ENCODE results near the gene PROK2. TPM values are rescaled to one million over a fixed set of nuclear protein-coding genes. Genes with fewer than 3 reads are reported as not detected.

The PROK2 gene
- total RNA-seq, 1 donor from 2014 or later, result 3.0 TPM

DNA sequence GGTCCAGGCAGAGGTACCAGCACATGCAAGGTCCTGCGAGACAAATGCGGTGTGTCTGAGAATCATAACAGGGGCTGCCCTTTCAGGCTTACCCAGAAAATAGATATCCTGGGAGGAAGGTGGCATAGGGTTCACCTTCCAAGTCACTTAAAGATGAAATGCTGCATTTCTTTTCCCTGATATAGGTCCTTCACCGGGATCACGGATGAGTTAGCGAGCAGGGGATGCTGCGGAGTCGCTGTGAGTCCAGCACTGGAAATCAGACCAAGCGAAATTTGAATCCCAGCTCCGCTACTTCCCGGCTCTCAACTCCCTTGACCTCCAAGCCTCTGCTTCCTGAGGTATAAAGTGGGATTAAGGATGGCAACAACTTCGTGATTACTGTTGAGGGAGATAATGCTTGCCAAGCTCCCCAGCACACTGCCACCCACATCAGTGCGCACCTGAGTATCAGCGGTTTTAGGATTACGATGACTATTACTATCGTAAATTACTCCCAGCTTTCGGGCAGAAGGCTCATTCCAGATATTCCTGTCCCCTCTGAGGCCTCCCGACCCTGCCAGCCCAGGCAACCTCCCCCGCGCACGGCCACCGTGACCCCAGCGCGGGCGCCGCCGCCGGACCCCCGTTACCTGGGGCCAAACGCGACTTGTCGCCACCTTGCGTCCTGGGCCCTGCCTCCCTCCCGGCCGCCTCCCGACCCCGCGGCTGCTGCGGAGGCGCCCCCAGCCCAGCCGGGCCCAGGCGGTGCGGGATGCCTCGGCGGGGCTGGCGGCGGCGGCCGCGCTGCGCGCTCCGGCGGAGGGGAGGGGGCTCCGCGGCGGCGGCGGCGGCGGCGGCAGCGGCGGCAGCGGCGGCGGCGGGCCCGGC lies 31.9 kb downstream of the PROK2 start:
- ATAC-seq (no peak), DNase-seq (ENCODE audit: low spot score) (no peak)
- intact Hi-C loops (cut with DNase I), result no loop called here

DNA sequence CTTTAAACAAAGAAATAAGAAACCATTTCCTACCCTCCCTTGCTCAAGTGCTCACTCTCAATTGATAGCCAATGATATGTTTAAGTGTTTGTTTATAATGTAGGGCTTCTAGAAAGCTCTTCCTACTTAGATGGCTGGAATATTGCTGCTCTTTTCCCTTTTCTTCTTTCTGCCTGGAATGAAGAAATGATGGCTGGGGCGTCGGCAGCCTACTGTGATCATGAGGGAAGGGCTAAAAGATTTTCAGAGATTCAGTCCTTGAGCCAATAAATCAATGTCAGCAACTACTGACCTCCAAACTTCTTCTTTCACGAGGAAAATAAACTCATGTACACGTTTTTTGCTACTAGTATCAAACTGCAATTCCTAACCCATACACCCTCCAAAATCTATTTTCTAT lies 33.3 kb downstream of the PROK2 start:
- no peak for ATAC-seq
- intact Hi-C loops (cut with DNase I), result no loop called here

DNA sequence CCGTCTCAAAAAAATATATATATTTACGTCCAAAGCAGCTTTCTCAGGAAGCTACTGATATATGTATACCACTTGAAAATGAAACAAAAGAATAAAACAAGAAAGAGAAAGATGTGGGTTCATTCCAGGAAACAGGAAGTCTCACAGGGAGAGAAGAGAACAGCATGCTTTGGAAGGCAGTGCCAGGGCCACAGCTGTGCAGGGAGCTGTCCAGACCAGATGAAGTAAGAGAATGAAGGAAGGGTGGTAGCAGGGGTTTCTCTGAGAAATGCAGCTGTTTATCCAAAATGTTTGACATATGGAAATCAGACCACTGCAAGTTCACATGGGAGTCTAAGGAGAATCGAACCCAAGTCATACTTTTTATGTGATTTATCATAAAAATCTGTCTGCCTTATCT lies 40.2 kb downstream of the PROK2 start:
- DNase-seq (ENCODE audit: low spot score) (no peak), ATAC-seq (no peak)
- intact Hi-C loops (cut with DNase I), result no loop called here

More for the DNA sequence above, 33.3 kb downstream of the PROK2 start:
- DNase-seq (ENCODE audit: low spot score), result no peak

DNA sequence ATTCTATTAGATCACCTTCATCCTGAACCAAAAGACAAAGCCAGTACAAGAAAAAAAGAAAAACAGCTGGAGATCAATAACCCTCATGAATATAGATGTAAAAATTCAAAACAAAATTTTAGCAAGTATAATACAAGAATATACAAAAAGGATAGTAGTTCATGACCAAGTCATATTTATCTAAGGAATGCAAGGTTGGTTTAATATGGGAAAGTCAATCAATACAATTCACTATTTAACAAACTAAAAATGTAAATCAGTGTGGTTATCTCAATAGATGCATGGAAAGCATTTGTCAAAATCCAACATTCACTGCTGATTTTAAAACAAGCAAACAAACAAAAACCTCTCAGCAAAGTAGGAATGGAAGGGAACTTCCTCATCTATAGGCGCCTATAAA lies 42.3 kb downstream of the PROK2 start:
- DNase-seq (ENCODE audit: low spot score), result no peak
- ATAC-seq, result no peak

DNA sequence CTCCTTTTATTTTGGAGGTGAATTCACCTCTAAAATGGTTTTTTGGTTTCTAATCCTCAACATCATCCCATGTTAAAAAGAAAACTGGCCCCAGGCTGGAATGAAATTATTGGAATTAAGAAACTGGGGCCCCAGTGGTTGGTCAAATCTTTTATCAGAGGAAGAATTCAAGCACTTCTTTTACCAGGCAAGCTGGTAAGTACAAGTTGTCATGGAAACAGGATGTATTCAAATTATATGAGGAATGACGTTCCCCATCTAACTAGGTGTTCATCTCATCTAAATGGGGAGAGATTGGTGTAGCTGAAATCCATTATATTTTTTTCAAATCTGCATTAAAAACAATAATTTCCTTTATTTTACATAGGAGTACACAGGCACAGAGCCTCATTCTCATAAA lies 50.1 kb downstream of the PROK2 start:
- ATAC-seq (no peak), DNase-seq (ENCODE audit: low spot score) (no peak)
- intact Hi-C loops (cut with DNase I), result no loop called here

More for the DNA sequence above, 42.3 kb downstream of the PROK2 start:
- intact Hi-C loops (cut with DNase I), result no loop called here

DNA sequence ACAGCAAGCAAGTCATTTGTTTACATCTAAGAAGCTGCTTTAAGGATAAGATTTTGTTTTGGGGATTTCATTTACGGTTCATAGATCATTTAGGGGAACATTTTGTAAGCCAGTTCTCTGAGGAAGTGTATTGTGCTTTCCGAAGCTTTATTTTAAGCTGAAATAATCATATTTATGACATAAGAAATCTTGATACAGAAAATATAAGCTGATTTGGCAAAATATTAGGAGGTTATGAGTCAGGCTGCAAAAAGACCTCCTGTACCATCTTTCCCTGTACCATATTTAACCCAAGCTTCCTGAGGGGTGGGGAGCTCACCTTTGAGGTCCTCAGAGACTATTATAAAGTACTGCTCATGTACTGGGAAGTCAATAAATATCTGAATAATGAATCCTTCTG lies 51.6 kb downstream of the PROK2 start:
- DNase-seq (ENCODE audit: low spot score) (no peak), ATAC-seq (no peak)
- intact Hi-C loops (cut with DNase I), result no loop called here

GRCh38 chr3:71732637-71733036 lies 52.3 kb downstream of the PROK2 start:
- intact Hi-C loops (cut with DNase I), result no loop called here
- ATAC-seq (no peak), DNase-seq (ENCODE audit: low spot score) (no peak)

GRCh38 chr3:71728632-71729342 lies 56.2 kb downstream of the PROK2 start:
- ATAC-seq, result no peak
- no peak for DNase-seq (ENCODE audit: low spot score)
- intact Hi-C loops (cut with DNase I), result no loop called here

DNA sequence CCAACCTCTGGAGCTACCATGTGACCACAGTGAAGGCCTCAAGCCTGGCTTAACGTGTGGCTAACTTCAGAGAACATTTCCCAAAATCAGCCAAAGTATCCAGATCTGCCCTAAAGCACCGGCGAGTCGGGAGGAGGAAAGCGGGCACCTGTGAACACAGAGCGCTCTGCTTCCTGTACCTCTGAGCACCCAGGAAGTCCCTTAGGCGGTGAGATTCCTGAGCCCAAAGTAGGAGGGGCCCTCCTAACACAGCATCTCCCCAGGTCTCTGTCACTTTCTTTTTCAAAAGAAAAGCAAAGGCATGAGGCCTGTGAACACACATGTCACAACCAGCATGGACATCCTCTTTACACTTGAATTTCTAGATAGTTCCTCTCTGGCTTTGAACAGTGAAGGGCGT lies 58.8 kb downstream of the PROK2 start:
- intact Hi-C loops (cut with DNase I), result no loop called here
- no peak for DNase-seq (ENCODE audit: low spot score)
- ATAC-seq, result no peak

DNA sequence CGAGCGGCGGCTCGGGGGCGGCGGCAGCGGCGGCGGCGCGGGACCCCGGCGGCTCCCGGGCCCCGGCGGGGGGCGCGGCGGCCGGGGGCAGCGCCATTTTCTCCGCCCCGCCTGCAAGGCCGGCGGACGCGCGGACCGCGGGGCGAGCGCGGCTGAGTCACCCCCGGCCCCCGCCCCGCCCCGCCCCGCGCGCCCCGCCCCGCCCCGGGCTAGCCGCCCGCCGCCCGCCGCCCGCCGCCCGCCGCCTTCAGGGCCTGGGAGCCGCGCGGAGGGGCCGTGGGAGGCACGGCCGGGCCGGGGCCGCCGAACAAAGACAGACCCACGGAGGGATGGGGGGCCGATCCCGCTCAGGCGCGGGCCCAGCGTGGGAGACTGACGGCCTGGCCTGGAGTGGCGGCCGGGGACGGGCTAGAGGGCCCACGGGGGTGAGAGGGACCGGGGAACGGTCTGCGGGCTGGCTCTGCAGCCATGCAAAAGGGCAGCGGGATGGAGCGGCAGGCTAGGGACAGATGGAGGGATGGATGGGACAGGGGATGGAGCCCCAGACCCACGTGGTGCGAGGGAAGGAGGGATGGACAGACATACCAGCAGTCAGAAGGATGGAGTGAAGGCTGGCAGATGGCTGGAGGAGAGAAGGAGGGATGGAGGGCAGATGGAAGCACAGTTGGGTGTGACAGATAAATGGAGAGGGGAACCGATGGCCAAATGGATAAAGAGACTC lies 59.5 kb downstream of the PROK2 start, which contains the start of gene EIF4E3:
TSS of gene EIF4E3 (minus strand) at position 132 of the 721 bp plus-strand sequence. CDS start at position 97, 35 bp downstream.
- intact Hi-C loops (cut with DNase I), result no loop called here
- peak; percentile 65 for DNase-seq (ENCODE audit: low spot score)

DNA sequence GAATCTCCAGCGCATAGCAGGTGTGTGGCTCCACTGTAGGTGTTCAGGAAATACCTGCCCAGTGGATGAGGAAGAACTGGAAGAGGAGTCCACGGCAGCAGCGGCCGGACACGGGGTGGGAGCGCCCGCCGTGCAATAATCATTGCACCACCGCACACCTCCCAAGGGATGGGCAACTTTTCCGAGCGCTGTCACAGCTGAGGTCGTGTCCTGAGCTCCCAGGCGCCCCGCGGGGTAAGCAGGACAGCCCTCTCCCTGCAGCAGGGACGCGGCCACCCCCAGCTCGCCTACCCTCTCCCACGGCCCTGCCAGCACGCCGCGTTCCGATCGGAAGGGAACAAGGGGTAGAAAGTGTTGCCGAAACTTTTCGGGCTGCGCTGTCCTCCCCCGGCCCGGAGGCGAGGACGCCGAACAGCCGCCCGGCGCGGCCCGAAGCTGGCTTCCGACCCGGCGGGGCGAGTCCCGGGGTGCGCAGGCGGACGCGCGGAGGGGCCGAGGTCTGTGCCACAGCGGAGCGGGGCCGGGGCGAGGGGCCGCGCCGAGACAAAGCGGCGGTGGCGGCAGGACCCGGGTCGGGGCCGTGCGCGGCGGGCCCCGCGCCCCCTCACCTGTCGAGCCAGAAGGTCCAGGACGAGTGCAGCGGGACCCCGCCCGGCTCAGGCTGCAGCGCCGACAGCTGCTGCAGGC lies 60.2 kb downstream of the PROK2 start:
- intact Hi-C loops (cut with DNase I), result no loop called here
- peak; percentile 65 for DNase-seq (ENCODE audit: low spot score)
- peak; percentile 62 for ATAC-seq

More for the DNA sequence above, 59.5 kb downstream of the PROK2 start, which contains the start of gene EIF4E3:
- peak; percentile 60 for ATAC-seq

DNA sequence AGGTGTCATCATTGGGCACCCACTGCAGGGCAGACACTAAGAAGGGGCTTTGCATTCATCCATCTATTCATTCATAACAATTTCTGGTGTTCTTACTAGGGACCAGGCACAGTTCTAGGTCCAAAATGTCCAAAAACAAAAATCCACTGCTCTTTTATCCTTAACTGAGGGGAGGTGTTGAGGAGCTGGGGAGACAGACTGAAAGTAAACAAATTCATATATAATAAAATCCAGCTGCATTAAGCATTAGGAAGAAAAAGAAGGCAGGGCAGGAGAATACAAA lies 60.8 kb downstream of the PROK2 start:
- intact Hi-C loops (cut with DNase I), result no loop called here
- ATAC-seq (no peak), DNase-seq (ENCODE audit: low spot score) (no peak)

- no peak for ATAC-seq
- DNase-seq (ENCODE audit: low spot score), result no peak
- intact Hi-C loops (cut with DNase I), result no loop called here
Observed at GRCh38 chr3:71723452-71724170, 61.3 kb downstream of the PROK2 start.

DNA sequence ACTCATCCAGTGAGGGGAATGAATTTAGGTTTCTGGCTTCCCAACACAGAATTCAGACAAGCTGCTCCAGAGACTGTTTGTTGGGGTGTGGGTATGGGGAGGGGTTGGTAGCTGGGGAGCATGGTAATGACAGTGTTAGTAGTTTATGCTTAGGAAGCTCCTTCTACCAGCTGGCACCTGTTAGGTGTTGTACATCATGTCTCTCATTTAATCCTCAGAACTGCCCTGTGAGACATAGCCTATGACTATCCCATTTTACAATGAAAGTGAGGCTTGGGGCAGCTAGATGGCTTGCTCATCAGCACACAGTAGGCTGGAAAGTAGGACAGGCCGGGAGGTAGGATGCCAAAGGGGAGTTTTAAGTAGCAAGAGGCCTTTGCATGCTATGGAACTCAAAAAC lies 62.3 kb downstream of the PROK2 start:
- DNase-seq (ENCODE audit: low spot score), result no peak
- intact Hi-C loops (cut with DNase I), result no loop called here
- no peak for ATAC-seq

Other genes with a start within 250 kb of the PROK2 start
- 137 TPM for gene FOXP1, start 201.4 kb downstream of the PROK2 start, total RNA-seq
- 36.4 TPM for gene EIF4E3, start 59.7 kb downstream of the PROK2 start, total RNA-seq
- 6.0 TPM for gene GPR27, start 31.3 kb downstream of the PROK2 start, total RNA-seq

Measured in sciatic nerve (tissue), 2 donors.